Fibroblast of villous mesenchyme (primary cell): ENCODE results near the gene GALNT14. TPM values are rescaled to one million over a fixed set of nuclear protein-coding genes. Genes with fewer than 3 reads are reported as not detected.
A peak's percentile ranks its signal among the peaks of the same experiment; 100 is the strongest.

Experiments
- DNase-seq: peaks from one replicate; pipeline ENCODE4 v3.0.0-alpha.2; 2010; ENCODE audit warnings: low read depth
- H3K4me3 ChIP-seq: 2 replicates; pipeline ENCODE4 v1.5.1; 2011; ENCODE audit warnings: low read depth, mild to moderate bottlenecking, low read length
- CTCF ChIP-seq: IDR thresholded peaks from 2 replicates; pipeline ENCODE4 v1.5.1; 2012; ENCODE audit warnings: low read depth, mild to moderate bottlenecking, low read length; ENCODE audit not compliant: insufficient read depth
- total RNA-seq: library from RNA; depleted of rRNA; stranded (reverse); fragments of >200 nt; gene quantifications from 2 replicates; pipeline ENCODE4 v1.2.3, GENCODE V29; 2012

The GALNT14 gene
- total RNA-seq, 1 donor: under 0.01 TPM

GRCh38 chr2:31080361-31080760, 57.9 kb downstream of the GALNT14 start:
- DNase-seq: no peak
- TF ChIP-seq CTCF: no peak
- no peak overlapping the region for H3K4me3 ChIP-seq

- TF ChIP-seq CTCF: peak; percentile 5
- DNase-seq: no peak
- no peak overlapping the region for H3K4me3 ChIP-seq
Measured at GRCh38 chr2:31079665-31080064, 58.6 kb downstream of the GALNT14 start.

DNA sequence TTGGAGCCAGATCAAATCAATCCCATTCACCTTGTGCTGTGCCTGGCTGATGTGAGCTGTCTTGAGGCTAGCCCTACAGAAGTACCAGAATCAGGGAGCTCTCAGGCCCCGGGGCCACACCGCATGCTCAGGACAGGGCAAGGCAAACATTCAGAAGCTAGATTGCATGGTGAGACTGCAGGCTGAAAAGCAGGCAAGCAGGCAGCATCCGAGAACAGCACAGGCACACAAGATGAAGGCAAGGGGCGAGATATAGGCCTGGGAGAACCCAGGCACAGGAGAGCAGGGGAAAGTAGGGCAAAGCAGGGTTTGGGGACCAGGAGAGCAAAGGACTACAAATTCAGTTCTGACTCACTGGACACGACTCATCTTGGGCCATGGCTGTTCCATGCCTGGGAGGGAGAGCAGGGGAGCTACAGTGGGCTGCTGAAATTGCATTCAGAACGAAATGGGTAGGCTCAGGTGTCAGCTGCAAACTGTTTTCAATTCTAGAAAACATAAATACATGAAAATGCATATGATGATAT, 59.6 kb downstream of the GALNT14 start:
- TF ChIP-seq CTCF: no peak
- no peak for DNase-seq
- H3K4me3 ChIP-seq: no peak overlapping the region

GRCh38 chr2:31078011-31078410, 60.2 kb downstream of the GALNT14 start:
- DNase-seq: no peak
- no peak overlapping the region for H3K4me3 ChIP-seq
- no peak for TF ChIP-seq CTCF

- no peak for TF ChIP-seq CTCF
- DNase-seq: no peak
- H3K4me3 ChIP-seq: no peak overlapping the region
Measured at GRCh38 chr2:31075941-31076590, 62.2 kb downstream of the GALNT14 start.

- DNase-seq: no peak
- TF ChIP-seq CTCF: no peak
- H3K4me3 ChIP-seq: no peak overlapping the region
Measured at GRCh38 chr2:31075431-31075830, 62.8 kb downstream of the GALNT14 start.

- no peak for TF ChIP-seq CTCF
- no peak for DNase-seq
- no peak overlapping the region for H3K4me3 ChIP-seq
Measured at GRCh38 chr2:31071741-31072140, 66.5 kb downstream of the GALNT14 start.
